HL-60 (cell line): ENCODE measurements around the gene OR51A4.

Source experiments
- DNase-seq, 2 experiments: peaks; one replicate each; pipeline ENCODE4 v3.0.0-alpha.2; 2010 to 2020; ENCODE audit warnings: low read depth in 1 of 2, low spot score in 1 of 2
- H3K27ac ChIP-seq: fragments of 250-450 bp; sonication (Bioruptor Pico); replicated peaks from 2 replicates; pipeline ENCODE4 v1.5.1; 2020; ENCODE audit warnings: mild to moderate bottlenecking, moderate library complexity
- H3K27me3 ChIP-seq: fragments of 250-450 bp; sonication (Bioruptor Pico); 2 replicates; pipeline ENCODE4 v1.5.1; 2021; ENCODE audit warnings: mild to moderate bottlenecking, moderate library complexity; ENCODE audit not compliant: insufficient read depth, poor library complexity, severe bottlenecking
- H3K4me3 ChIP-seq: replicated peaks from 2 replicates; pipeline ENCODE4 v1.5.1; 2011; ENCODE audit warnings: mild to moderate bottlenecking, control low read depth, low read length; ENCODE audit not compliant: insufficient read depth
- CTCF ChIP-seq: IDR thresholded peaks from one replicate; pipeline ENCODE4 v1.5.1; 2011; ENCODE audit warnings: low read length, control low read depth, inconsistent platforms; ENCODE audit not compliant: insufficient read depth
- GABPA ChIP-seq: IDR thresholded peaks from 2 replicates; pipeline ENCODE4 v1.6.1; 2012; ENCODE audit warnings: low read depth
- POLR2AphosphoS5 ChIP-seq: IDR thresholded peaks from 2 replicates; pipeline ENCODE4 v1.6.1; 2012; ENCODE audit warnings: low read depth
- REST ChIP-seq: IDR thresholded peaks from 2 replicates; pipeline ENCODE4 v1.6.1; 2012; ENCODE audit warnings: low read depth; ENCODE audit not compliant: insufficient replicate concordance
- SPI1 ChIP-seq: IDR thresholded peaks from 2 replicates; pipeline ENCODE4 v1.6.1; 2012; ENCODE audit warnings: low read depth, mild to moderate bottlenecking, borderline replicate concordance

Gene OR51A4

GRCh38 chr11:4983841-4984240 is 36.4 kb upstream of the OR51A4 start:
- Histone ChIP-seq H3K27ac (no peak overlapping the region), H3K4me3 (no peak overlapping the region), H3K27me3 (no peaks in the 10 kb centered on the region)
- TF ChIP-seq CTCF (no peak), POLR2AphosphoS5 (no peak), SPI1 (no peak)
- DNase-seq: no peak

GRCh38 chr11:4982678-4983077 is 35.3 kb upstream of the OR51A4 start:
- Histone ChIP-seq H3K27me3 (no peaks in the 10 kb centered on the region), H3K4me3 (no peak overlapping the region), H3K27ac (no peak overlapping the region)
- DNase-seq: no peak
- TF ChIP-seq POLR2AphosphoS5 (no peak), GABPA (no peak)

GRCh38 chr11:4979036-4979435 is 31.6 kb upstream of the OR51A4 start:
- Histone ChIP-seq H3K4me3 (no peak overlapping the region), H3K27me3 (no peaks in the 10 kb centered on the region), H3K27ac (no peak overlapping the region)
- TF ChIP-seq SPI1 (no peak), CTCF (no peak), POLR2AphosphoS5 (no peak), REST (no peak), GABPA (no peak)
- DNase-seq: no peak

- H3K27me3 ChIP-seq: no peaks in the 10 kb centered on the region
- TF ChIP-seq CTCF (no peak), POLR2AphosphoS5 (no peak), REST (no peak), SPI1 (no peak), GABPA (no peak)
- DNase-seq: no peak
- H3K4me3 ChIP-seq: no peak overlapping the region
- H3K27ac ChIP-seq: no peak overlapping the region
Observed at GRCh38 chr11:4975436-4975835, 28.0 kb upstream of the OR51A4 start.

- TF ChIP-seq POLR2AphosphoS5 (no peak), CTCF (no peak)
- DNase-seq: no peak
- H3K4me3 ChIP-seq: no peak overlapping the region
Observed at GRCh38 chr11:4962816-4963215, 15.4 kb upstream of the OR51A4 start.

More at GRCh38 chr11:4962816-4963215, 15.4 kb upstream of the OR51A4 start:
- Histone ChIP-seq H3K27me3 (no peaks in the 10 kb centered on the region), H3K27ac (no peak overlapping the region)
